Fibroblast of the conjunctiva (primary cell): ENCODE results near the gene SIGLEC9.
"Not testable (repeated sequence)": the region's sequence is repeated elsewhere in the genome, so short reads cannot be mapped to it uniquely, and the experiment has no call there.

Source experiments
- DNase-seq: peaks from one replicate; pipeline ENCODE4 v3.0.0-alpha.2; 2010; ENCODE audit warnings: low read depth

SIGLEC9 gene

DNA sequence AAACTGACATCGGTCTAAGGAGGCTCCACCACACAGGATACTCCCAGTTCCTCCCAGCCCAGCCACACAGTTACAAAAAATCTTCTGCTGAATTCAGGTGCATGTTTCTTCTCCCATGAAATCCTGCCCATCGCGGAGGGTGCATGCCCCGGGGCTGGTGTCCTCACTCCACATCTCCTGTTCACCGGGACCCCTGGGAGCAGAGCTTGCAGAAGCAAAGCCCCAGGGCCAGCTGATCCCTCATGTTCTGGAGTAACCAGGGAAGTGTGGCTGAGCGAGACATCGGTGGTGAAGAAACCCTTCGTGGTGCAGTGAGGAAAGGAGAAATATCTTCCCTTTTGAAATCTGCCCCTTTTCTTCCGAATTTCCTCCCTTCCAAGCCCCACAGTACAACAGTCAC is 904 bp upstream of the SIGLEC9 start:
- DNase-seq = no peak

GRCh38 chr19:51124216-51124615 is 490 bp upstream of the SIGLEC9 start:
- no peak for DNase-seq

- no peak for DNase-seq
Observed at GRCh38 chr19:51125421-51126075, 842 bp downstream of the SIGLEC9 start.

GRCh38 chr19:51127032-51127431 is 2.3 kb downstream of the SIGLEC9 start:
- DNase-seq = no peak

DNA sequence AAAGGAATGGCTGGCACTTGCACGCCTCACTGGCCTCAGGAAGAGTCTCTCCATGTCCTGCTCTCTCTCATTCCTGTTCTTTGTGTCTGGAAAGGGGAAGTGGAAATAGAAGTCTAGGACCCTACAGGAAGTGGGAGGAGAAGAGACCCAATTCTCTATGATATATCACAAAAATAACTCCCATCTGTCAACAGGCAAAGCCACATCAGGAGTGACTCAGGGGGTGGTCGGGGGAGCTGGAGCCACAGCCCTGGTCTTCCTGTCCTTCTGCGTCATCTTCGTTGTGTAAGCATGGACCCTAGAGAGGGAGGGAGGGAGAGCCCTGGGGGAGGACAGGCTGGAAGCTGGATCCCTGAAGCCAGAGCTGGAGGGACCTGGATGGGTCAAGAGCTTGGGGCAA is 3.0 kb downstream of the SIGLEC9 start:
- DNase-seq = no peak

DNA sequence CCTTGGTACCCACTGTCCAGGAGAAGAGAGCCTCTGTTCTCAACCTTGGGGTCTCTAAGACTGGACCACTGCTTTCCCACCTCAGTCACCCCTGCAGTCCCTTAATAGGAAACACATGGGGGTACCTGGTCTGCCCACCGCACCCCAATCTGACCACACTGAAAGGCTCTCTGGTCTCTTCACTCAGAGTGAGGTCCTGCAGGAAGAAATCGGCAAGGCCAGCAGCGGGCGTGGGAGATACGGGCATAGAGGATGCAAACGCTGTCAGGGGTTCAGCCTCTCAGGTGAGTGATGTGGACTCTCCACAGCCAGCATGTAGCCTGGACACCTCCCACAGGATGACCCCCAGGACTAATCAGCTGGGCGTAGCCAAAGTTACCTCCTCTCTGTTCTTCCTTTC is 3.5 kb downstream of the SIGLEC9 start:
- DNase-seq = no peak

GRCh38 chr19:51129716-51130115 is 5.0 kb downstream of the SIGLEC9 start:
- no peak for DNase-seq

- DNase-seq = peak; percentile 13
Observed at GRCh38 chr19:51131780-51132680, 7.3 kb downstream of the SIGLEC9 start.

- no peak for DNase-seq
Observed at GRCh38 chr19:51135004-51135403, 10.3 kb downstream of the SIGLEC9 start.

DNA sequence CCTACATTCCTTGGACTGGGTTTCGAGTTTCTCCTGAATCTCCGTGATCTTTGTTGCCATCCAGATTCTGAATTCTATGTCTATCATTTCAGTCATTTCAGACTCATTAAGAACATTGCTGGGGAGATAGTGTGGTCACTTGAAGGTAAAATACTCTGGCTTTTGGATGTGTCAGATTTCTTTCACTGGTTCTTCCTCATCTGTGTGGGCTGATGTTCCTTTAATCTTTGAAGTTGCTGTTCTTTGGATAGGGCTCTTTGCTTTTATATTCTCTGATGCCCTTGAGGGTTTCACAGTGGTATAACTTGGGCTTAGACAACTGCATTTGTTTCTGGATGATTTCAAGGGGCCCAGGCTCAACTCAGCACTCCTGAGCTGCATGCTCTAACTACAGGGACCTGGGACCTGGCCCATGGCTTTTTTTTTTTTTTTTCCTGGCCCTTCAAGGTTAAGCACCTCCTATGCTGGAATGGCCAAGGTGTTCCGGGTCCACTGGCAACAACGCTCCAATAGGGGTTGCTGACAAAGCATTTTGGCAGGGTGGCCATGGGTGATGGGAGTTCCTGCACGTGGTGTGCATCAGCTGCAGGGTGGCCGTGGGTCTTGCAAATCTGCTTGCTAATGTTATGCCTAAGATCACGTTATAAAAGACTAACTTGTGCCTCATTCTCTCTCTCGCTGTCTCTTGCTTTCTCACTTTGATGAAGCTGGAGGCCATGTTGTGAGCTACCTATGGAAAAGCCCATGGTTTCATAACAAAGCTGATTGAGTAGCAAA is 11.5 kb downstream of the SIGLEC9 start:
- no peak for DNase-seq

GRCh38 chr19:51136851-51137551 is 12.3 kb downstream of the SIGLEC9 start:
- no peak for DNase-seq

GRCh38 chr19:51137792-51138425 is 13.2 kb downstream of the SIGLEC9 start:
- DNase-seq = no peak

DNA sequence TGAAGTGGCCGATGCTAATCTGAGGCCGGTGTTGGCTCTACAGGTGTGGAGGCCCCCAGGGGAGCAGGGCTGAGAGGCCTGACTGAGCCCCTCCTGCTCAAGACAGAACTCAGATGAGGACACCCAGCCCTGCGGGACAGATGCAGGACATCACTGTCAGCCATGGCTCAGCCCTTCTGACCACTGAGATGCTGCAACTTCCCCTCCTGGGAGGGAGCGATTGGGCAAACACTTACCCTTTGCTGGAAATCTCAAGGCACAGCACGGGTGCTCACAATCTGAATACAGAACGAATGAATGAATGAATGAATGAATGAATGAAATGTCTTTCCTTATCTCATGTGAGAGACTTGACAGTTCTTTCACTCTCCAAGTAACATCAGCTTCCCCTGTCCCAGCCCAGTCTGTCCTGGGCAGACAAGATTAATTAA is 13.9 kb downstream of the SIGLEC9 start:
- DNase-seq = no peak

DNA sequence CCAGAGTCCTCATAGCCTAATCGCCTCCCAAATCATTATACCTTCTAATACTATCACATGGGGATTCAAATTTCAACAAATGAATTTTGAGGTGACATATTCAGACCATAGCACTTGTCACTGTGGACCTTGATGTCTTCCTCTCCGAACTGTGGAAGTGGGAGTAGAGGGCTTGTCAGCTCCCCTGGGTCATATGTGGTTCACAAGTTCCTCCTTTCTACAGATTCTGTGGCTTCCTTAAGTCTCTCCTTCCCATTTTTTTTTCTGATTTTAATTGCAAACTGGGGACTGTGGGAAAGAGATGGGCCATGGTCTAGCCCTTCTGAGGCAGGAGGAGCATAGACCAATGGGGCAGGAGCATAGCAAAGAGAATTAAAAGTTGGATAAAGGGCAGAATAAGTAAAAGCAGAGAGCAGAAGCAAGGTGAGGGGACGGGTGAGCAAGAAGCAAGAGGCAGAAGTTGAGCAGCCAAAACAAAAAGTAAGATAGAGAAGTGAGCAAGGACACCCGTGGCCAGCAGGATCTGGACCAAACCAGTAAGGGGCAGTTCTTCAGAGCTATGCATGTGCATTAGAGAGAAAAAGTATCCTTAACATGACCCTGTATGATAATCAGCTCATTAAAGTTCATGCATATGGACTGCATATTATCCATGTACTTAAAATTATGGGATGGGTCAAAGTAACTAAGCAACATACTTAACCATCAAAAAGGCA is 14.8 kb downstream of the SIGLEC9 start:
- DNase-seq = no peak

GRCh38 chr19:51140441-51140840 is 15.7 kb downstream of the SIGLEC9 start:
- no peak for DNase-seq

- no peak for DNase-seq
Observed at GRCh38 chr19:51141181-51141580, 16.5 kb downstream of the SIGLEC9 start.

DNA sequence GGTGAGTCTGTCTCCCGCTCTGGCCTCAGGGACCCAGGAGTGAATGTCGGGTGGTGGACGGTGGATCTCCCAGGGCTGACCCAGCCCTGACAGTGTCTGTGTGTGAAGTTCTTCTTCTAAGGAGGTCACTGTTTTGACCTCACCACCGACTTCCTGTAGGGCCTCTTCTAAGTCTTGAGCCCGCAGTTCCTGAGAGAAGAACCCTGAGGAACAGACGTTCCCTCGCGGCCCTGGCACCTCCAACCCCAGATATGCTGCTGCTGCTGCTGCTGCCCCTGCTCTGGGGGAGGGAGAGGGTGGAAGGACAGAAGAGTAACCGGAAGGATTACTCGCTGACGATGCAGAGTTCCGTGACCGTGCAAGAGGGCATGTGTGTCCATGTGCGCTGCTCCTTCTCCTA is 17.4 kb downstream of the SIGLEC9 start, which contains the start of gene SIGLEC7:
SIGLEC7 (plus strand) TSS at position 183 of the 400 bp plus-strand sequence; CDS start at position 252, 69 bp downstream.
- DNase-seq = no peak

DNA sequence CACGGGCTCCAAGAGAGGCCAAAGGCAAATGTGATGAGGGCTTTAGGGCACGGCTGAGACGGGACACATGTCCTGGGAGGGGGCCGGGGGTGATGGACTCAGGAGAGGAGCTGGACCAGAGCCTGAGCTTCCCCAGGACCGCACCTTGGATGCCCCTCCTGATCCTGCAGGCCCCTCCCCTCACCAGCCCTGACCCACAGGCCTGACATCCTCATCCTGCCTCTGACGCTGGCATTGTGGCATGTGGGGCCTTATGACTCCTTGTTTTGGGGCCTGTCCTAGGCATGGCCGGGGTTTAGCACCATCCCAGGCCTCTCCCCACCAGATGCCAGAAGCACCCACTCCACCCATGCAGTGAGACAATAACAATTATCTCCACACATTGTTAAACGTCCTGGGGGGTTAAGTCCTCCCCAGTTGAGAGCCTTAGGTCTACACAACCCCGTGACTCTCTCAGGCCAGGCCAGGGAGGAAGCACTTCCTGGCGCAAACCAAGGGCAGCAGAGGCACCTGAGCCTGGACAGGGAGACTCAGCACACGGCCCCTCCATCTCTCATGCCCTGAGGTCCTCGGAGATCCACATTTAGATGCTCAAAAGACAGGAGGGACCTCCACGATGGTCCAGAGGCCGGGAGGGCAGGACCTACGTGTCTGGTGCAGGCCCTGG is 18.2 kb downstream of the SIGLEC9 start:
- not testable (repeated sequence) for DNase-seq

GRCh38 chr19:51143486-51143885 is 18.8 kb downstream of the SIGLEC9 start:
- DNase-seq = no peak

DNA sequence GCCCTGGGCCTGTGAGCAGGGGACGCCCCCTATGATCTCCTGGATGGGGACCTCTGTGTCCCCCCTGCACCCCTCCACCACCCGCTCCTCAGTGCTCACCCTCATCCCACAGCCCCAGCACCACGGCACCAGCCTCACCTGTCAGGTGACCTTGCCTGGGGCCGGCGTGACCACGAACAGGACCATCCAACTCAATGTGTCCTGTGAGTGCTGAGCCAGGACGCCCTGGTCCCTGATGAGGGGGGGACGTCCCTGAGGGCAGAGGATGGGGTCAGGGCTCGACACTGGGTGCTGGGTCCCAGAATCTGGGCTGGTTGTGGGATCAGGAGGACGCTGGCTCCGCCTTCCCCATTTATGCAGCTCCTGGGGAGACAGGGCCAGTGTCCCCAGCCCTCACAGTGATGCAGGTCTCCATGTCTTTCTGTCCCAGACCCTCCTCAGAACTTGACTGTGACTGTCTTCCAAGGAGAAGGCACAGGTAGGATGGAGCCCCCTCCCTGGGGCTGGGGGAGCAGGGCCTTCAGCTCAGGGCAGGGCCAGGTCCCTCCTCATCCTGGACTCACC is 19.9 kb downstream of the SIGLEC9 start:
- DNase-seq = no peak
